ENCODE data around the gene FNDC3A.

DNA sequence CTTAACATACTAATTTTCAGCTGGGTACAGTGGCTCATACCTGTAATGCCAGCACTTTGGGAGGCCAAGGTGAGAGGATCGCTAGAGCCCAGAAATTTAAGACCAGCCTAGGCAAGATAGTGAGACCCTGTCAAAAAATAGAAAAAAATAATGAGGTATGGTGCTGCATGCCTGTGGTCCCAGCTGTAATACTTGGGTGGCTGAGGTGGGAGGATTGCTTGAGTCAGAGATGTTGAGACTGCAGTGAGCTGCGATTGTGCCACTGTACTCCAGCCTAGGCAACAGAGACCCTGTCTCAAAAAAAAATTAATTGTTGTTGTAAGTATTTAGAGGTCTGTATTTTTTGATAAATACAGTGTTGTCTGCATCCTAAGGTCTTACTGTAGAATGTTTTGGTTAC, 66.8 kb downstream of the FNDC3A start:
- TF ChIP-seq, protein P1, sequence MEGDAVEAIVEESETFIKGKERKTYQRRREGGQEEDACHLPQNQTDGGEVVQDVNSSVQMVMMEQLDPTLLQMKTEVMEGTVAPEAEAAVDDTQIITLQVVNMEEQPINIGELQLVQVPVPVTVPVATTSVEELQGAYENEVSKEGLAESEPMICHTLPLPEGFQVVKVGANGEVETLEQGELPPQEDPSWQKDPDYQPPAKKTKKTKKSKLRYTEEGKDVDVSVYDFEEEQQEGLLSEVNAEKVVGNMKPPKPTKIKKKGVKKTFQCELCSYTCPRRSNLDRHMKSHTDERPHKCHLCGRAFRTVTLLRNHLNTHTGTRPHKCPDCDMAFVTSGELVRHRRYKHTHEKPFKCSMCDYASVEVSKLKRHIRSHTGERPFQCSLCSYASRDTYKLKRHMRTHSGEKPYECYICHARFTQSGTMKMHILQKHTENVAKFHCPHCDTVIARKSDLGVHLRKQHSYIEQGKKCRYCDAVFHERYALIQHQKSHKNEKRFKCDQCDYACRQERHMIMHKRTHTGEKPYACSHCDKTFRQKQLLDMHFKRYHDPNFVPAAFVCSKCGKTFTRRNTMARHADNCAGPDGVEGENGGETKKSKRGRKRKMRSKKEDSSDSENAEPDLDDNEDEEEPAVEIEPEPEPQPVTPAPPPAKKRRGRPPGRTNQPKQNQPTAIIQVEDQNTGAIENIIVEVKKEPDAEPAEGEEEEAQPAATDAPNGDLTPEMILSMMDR (IDR thresholded peaks at IDR 0.05) = no peak
- TF ChIP-seq POLR2A (IDR thresholded peaks at IDR 0.05) = no peak
